GM10266 (cell line): Measurements from ENCODE around the gene DPP3.

Experiments
- DNase-seq: peaks from one replicate; pipeline ENCODE4 v3.0.0; 2012; ENCODE audit errors: extremely low spot score
- CTCF ChIP-seq: IDR thresholded peaks from 2 replicates; pipeline ENCODE4 v1.5.1; 2012; ENCODE audit warnings: mild to moderate bottlenecking, low read depth; ENCODE audit not compliant: control insufficient read depth, insufficient read depth; ENCODE audit errors: missing control alignments

The DPP3 gene

GRCh38 chr11:66505276-66505816 is 25.1 kb downstream of the DPP3 start:
- DNase-seq = no peak
- TF ChIP-seq CTCF = no peak

DNA sequence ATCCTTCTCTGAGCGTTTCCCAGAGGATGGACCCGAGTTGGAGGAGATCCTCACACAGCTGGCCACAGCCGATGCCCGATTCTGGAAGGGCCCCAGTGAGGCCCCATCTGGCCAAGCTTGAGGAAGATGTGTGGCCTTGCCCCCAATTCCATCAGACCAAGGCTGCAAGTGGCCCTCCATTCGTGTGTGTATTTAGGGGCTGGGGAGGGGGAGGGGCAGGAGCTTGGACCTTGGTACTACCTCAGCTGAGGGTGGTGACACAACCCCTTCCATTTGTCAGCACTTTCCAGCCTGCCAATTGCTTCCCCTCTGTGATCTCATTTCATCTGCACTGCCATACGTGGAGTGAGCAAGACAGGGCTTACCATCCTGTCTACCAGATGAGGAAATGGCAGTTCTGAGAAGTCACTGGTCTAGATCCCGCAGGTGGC is 28.9 kb downstream of the DPP3 start:
- no peak for TF ChIP-seq CTCF
- DNase-seq = no peak

DNA sequence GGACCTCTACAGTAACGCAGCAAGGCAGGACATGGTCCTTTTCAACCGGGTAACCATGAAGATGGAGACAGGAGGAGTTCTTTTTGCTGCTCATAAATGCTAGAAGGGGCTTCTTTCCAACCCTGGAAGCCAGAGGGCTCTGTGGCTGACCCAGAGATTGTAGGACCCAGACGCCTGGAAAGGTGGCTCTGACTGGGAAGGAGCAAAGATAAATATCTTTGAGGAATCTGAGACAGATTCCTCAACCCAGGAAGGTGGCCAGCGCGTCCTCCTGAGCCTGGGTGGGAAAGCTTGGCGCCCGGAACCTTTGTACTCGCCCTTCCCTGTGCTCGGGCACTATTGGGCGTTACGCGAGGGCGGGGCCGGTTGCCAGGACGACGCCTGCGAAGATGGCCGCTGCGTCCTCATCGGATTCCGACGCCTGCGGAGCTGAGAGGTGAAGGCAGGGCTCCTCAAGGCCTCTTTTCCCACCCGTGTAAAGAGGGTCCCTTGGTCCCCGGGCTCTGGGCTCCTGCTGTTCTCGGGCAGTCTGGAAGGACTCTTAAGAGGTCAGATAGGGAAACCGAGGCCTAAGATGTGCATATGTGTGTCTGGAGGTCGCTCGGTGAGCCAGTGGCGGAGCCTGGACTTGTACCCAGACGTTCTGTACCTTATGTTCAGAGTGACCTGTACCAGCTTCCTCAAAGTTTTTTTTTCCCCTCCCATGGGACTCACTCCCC is 30.2 kb downstream of the DPP3 start, which contains the start of gene BBS1:
BBS1 (plus strand) TSS at position 365 of the 719 bp plus-strand sequence; CDS start at position 390, 25 bp downstream.
- TF ChIP-seq CTCF = no peak
- peak; percentile 87 for DNase-seq

DNA sequence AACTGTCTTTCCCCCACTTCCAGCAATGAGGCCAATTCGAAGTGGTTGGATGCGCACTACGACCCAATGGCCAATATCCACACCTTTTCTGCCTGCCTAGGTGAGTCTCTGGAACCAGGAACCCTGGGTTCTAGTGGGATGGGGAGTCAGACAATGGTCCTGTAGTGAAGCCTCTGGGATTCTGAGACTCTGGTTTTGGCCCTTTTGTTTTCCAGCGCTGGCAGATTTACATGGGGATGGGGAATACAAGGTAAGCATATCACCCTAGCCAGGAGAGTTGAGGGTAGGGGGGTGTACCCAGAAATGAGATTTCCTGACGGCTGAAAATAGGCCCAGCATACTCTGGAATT is 30.7 kb downstream of the DPP3 start:
- TF ChIP-seq CTCF = no peak
- no peak for DNase-seq

- no peak for TF ChIP-seq CTCF
- no peak for DNase-seq
These were observed 43.4 kb downstream of the DPP3 start for GRCh38 chr11:66523611-66524010.

DNA sequence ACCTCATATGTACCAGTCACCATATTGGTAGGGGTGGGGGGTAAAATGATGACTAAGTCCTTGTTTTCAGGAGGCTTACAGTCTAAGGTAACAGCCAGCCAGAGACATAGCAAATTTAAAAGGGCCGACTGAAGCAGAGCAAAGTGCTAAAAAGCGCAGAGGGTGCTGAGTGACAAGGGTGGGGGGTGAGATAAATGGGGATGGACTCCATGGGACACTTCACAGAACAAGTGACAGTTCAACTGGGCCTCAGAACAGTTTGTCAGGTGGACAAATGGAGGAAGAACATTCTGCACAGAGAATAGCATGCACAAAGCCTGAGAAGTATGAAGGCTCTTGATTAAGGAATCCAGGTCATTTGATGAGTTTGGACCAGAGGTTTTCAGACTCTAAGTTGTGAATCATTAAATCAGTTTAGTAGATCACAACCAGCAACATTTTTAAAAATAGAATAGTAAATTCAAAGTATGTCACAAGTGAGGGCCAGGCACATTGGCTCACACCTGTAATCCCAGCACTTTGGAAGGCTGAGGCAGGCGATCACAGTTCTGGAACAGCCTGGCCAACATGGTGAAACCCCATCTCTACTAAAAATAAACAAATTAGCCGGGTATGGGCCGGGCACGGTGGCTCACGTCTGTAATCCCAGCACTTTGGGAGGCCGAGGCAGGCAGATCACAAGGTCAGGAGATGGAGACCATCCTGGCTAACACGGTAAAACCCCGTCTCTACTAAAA is 44.2 kb downstream of the DPP3 start:
- no peak for TF ChIP-seq CTCF
- no peak for DNase-seq

GRCh38 chr11:66529069-66529468 is 48.8 kb downstream of the DPP3 start:
- TF ChIP-seq CTCF = no peak
- DNase-seq = no peak
